ENCODE results near the gene SYNGR3. TPM values are rescaled to one million over a fixed set of nuclear protein-coding genes. Genes with fewer than 3 reads are reported as not detected.

The SYNGR3 gene
- total RNA-seq, 2 donors from 2014 or later, result 7.0 to 11.2 TPM

DNA sequence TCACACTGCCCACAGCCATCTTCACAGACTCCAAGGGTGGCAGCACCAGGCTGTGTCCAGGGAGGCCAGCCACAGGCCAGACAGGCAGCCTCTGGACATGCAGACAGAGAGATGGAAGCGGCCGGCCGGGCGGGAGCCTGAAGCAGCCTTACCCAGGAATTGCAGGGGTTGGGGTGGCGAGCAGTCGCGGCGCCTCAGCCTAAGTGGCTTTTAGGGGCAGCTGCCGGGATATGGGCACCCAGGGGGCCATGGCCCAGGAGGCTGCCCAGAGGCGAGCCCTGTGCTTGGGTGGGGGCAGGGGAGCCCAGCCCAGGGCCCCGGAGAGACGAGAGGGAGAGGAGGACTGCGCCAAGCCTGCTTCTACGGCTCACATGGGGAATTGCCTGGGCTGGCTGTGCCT lies 35.5 kb downstream of the SYNGR3 start:
- H3K9me3 ChIP-seq (ENCODE audit: control insufficient read depth, low read length), result no peaks in the 10 kb centered on the region
- TF ChIP-seq, protein P1, sequence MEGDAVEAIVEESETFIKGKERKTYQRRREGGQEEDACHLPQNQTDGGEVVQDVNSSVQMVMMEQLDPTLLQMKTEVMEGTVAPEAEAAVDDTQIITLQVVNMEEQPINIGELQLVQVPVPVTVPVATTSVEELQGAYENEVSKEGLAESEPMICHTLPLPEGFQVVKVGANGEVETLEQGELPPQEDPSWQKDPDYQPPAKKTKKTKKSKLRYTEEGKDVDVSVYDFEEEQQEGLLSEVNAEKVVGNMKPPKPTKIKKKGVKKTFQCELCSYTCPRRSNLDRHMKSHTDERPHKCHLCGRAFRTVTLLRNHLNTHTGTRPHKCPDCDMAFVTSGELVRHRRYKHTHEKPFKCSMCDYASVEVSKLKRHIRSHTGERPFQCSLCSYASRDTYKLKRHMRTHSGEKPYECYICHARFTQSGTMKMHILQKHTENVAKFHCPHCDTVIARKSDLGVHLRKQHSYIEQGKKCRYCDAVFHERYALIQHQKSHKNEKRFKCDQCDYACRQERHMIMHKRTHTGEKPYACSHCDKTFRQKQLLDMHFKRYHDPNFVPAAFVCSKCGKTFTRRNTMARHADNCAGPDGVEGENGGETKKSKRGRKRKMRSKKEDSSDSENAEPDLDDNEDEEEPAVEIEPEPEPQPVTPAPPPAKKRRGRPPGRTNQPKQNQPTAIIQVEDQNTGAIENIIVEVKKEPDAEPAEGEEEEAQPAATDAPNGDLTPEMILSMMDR (conservative IDR thresholded peaks at IDR 0.05), result no peak
- H3K27me3 ChIP-seq (ENCODE audit: control insufficient read depth, insufficient read depth, low read length, poor library complexity, severe bottlenecking), result peaks cover 21% of the 10 kb centered on the region
- 92 to 95% methylated on average over 10 to 14 of the region's 14 CpGs for WGBS, 2 experiments (ENCODE audit: insufficient coverage in 1 of 2, insufficient read length in 1 of 2)
- no peak overlapping the region for H3K9ac ChIP-seq (ENCODE audit: extremely low read depth, low read length, poor library complexity, severe bottlenecking)
- peak overlapping the region; percentile 29 for H3K4me3 Mint-ChIP-seq
- no peak overlapping the region for H3K27ac ChIP-seq (ENCODE audit: low read depth, low read length)
- H3K36me3 ChIP-seq (ENCODE audit: control insufficient read depth, insufficient read depth, low read length), result no peaks in the 10 kb centered on the region
- no peak overlapping the region for H3K27ac Mint-ChIP-seq
- peaks cover 3% of the 10 kb centered on the region for H3K4me1 ChIP-seq (ENCODE audit: control insufficient read depth, insufficient read depth, low read length)
- no peaks in the 10 kb centered on the region for H3K36me3 Mint-ChIP-seq (ENCODE audit: low read depth)
- H3K4me3 ChIP-seq (ENCODE audit: low read length), result no peak overlapping the region
- H3K4me1 Mint-ChIP-seq, result peaks cover 7% of the 10 kb centered on the region
- H3K9me3 Mint-ChIP-seq, result no peaks in the 10 kb centered on the region
- DNase-seq, result no peak
- H3K27me3 Mint-ChIP-seq (ENCODE audit: insufficient read depth), result peaks cover 57% of the 10 kb centered on the region

- peaks cover 3% of the 10 kb centered on the region for H3K4me1 ChIP-seq (ENCODE audit: control insufficient read depth, insufficient read depth, low read length)
- Mint-ChIP-seq H3K27me3 (ENCODE audit: insufficient read depth) (peaks cover 50% of the 10 kb centered on the region), H3K27ac (no peak overlapping the region), H3K4me1 (peaks cover 7% of the 10 kb centered on the region), H3K36me3 (ENCODE audit: low read depth) (no peaks in the 10 kb centered on the region), H3K4me3 (peak overlapping the region; percentile 29), H3K9me3 (no peaks in the 10 kb centered on the region)
- TF ChIP-seq, protein P1 (conservative IDR thresholded peaks at IDR 0.05), result no peak
- 88 to 90% methylated on average over 6 to 16 of the region's 16 CpGs for WGBS, 2 experiments (ENCODE audit: insufficient coverage in 1 of 2, insufficient read length in 1 of 2)
- H3K4me3 ChIP-seq (ENCODE audit: low read length), result no peak overlapping the region
- peaks cover under 1% of the 10 kb centered on the region for H3K36me3 ChIP-seq (ENCODE audit: control insufficient read depth, insufficient read depth, low read length)
- no peak for DNase-seq
- no peaks in the 10 kb centered on the region for H3K9me3 ChIP-seq (ENCODE audit: control insufficient read depth, low read length)
- no peak overlapping the region for H3K27ac ChIP-seq (ENCODE audit: low read depth, low read length)
- no peak overlapping the region for H3K9ac ChIP-seq (ENCODE audit: extremely low read depth, low read length, poor library complexity, severe bottlenecking)
- peaks cover 14% of the 10 kb centered on the region for H3K27me3 ChIP-seq (ENCODE audit: control insufficient read depth, insufficient read depth, low read length, poor library complexity, severe bottlenecking)
These were observed 36.2 kb downstream of the SYNGR3 start for GRCh38 chr16:2025878-2026460.

GRCh38 chr16:2026461-2027023 lies 36.8 kb downstream of the SYNGR3 start, which contains the start of gene NHERF2:
Gene NHERF2 (plus strand): TSS chr16:2026902. CDS start chr16:2027006, 104 bp downstream.
- WGBS, 2 experiments (ENCODE audit: insufficient coverage in 1 of 2, insufficient read length in 1 of 2), result 13 to 74% methylated on average over 9 to 57 of the region's 59 CpGs
- peak; percentile 78 for DNase-seq
- H3K9me3 ChIP-seq (ENCODE audit: control insufficient read depth, low read length), result no peaks in the 10 kb centered on the region
- Mint-ChIP-seq H3K36me3 (ENCODE audit: low read depth) (no peaks in the 10 kb centered on the region), H3K27me3 (ENCODE audit: insufficient read depth) (peaks cover 44% of the 10 kb centered on the region), H3K4me3 (peak within 1 kb of the TSS; percentile 67), H3K4me1 (peaks cover 7% of the 10 kb centered on the region), H3K9me3 (no peaks in the 10 kb centered on the region), H3K27ac (peak within 1 kb of the TSS; percentile 36)
- TF ChIP-seq, protein P1 (conservative IDR thresholded peaks at IDR 0.05), result no peak
- H3K27ac ChIP-seq (ENCODE audit: low read depth, low read length), result no peak within 1 kb of the TSS
- peak within 1 kb of the TSS; percentile 72 for H3K4me3 ChIP-seq (ENCODE audit: low read length)
- H3K4me1 ChIP-seq (ENCODE audit: control insufficient read depth, insufficient read depth, low read length), result peaks cover 3% of the 10 kb centered on the region
- H3K27me3 ChIP-seq (ENCODE audit: control insufficient read depth, insufficient read depth, low read length, poor library complexity, severe bottlenecking), result peaks cover 8% of the 10 kb centered on the region
- H3K9ac ChIP-seq (ENCODE audit: extremely low read depth, low read length, poor library complexity, severe bottlenecking), result no peak within 1 kb of the TSS
- peaks cover 5% of the 10 kb centered on the region for H3K36me3 ChIP-seq (ENCODE audit: control insufficient read depth, insufficient read depth, low read length)
